HuH-7 (cell line): ENCODE data around the gene ABT1.
A peak's percentile ranks its signal among the peaks of the same experiment; 100 is the strongest.

Experiments
- DNase-seq: peaks from one replicate; pipeline ENCODE4 v3.0.0; 2011; ENCODE audit warnings: low spot score

Gene ABT1

GRCh38 chr6:26575494-26575939, 21.2 kb upstream of the ABT1 start:
- DNase-seq, result no peak

- no peak for DNase-seq
These were observed 20.3 kb upstream of the ABT1 start for GRCh38 chr6:26576407-26576843.

- no peak for DNase-seq
These were observed 19.6 kb upstream of the ABT1 start for GRCh38 chr6:26576929-26577719.

- no peak for DNase-seq
These were observed 19.1 kb upstream of the ABT1 start for GRCh38 chr6:26577720-26578072.

GRCh38 chr6:26578279-26578678, 18.5 kb upstream of the ABT1 start:
- no peak for DNase-seq

- DNase-seq, result no peak
These were observed 18.0 kb upstream of the ABT1 start for GRCh38 chr6:26578741-26579140.

- no peak for DNase-seq
These were observed 15.4 kb upstream of the ABT1 start for GRCh38 chr6:26581164-26581915.

GRCh38 chr6:26588965-26589364, 7.8 kb upstream of the ABT1 start:
- DNase-seq, result no peak

- no peak for DNase-seq
These were observed 4.1 kb upstream of the ABT1 start for GRCh38 chr6:26592649-26593048.

GRCh38 chr6:26593278-26594130, 3.2 kb upstream of the ABT1 start:
- DNase-seq, result no peak

GRCh38 chr6:26594131-26594498, 2.6 kb upstream of the ABT1 start:
- DNase-seq, result no peak

- DNase-seq, result no peak
These were observed 1.8 kb upstream of the ABT1 start for GRCh38 chr6:26594730-26595632.

GRCh38 chr6:26595669-26596269, 984 bp upstream of the ABT1 start:
- peak; percentile 47 for DNase-seq

GRCh38 chr6:26597389-26597766, 625 bp downstream of the ABT1 start:
- no peak for DNase-seq

- DNase-seq, result no peak
These were observed 1.1 kb downstream of the ABT1 start for GRCh38 chr6:26597821-26598220.

GRCh38 chr6:26598267-26598666, 1.5 kb downstream of the ABT1 start:
- DNase-seq, result no peak

GRCh38 chr6:26599134-26599533, 2.4 kb downstream of the ABT1 start:
- DNase-seq, result no peak

GRCh38 chr6:26599591-26599990, 2.8 kb downstream of the ABT1 start:
- DNase-seq, result no peak

GRCh38 chr6:26600759-26601158, 4.0 kb downstream of the ABT1 start:
- no peak for DNase-seq

GRCh38 chr6:26602262-26602661, 5.5 kb downstream of the ABT1 start:
- DNase-seq, result no peak

GRCh38 chr6:26604026-26604425, 7.3 kb downstream of the ABT1 start:
- no peak for DNase-seq
